Left ventricle myocardium superior (tissue), 1 donor: ENCODE measurements around the gene ANAPC4. TPM values are rescaled to one million over a fixed set of nuclear protein-coding genes. Genes with fewer than 3 reads are reported as not detected.

Experiments used
- ATAC-seq: fragments of 200-7000 bp; cut with Tn5 transposase; one replicate; pipeline ENCODE4 v1.9.1; 2020; ENCODE audit warnings: mild to moderate bottlenecking, moderate library complexity
- DNase-seq: peaks from one replicate; pipeline ENCODE4 v3.0.0-alpha.2; 2020
- intact Hi-C: fragments of 100-400 bp; cut with micrococcal nuclease; formaldehyde crosslinking; loops from one replicate; pipeline ENCODE4 v1.11.0; 2022
- total RNA-seq: library from RNA; stranded (reverse); fragmentation: NEBNext Ultra II Directional; extraction: Animal tissue kit (Norgen Biotek cat#: 25700); gene quantifications from one replicate; pipeline ENCODE4 v1.2.1, GENCODE V29; 2021
- donor health status: DM: no; HTN: yes; CAD: no; lungs with severe emphysema.

The ANAPC4 gene
- total RNA-seq, 1 donor from 2014 or later: 11.4 TPM

- intact Hi-C loops: no loop called here
These were observed 80.1 kb downstream of the ANAPC4 start for GRCh38 chr4:25457053-25457715.

GRCh38 chr4:25466966-25467697 is 90.1 kb downstream of the ANAPC4 start:
- intact Hi-C loops: no loop called here
- ATAC-seq: no peak
- no peak for DNase-seq

More at GRCh38 chr4:25457053-25457715, 80.1 kb downstream of the ANAPC4 start:
- ATAC-seq (no peak), DNase-seq (no peak)

- intact Hi-C loops: no loop called here
- ATAC-seq (no peak), DNase-seq (no peak)
These were observed 90.8 kb downstream of the ANAPC4 start for GRCh38 chr4:25467843-25468242.

Other genes starting within 250 kb of the ANAPC4 start
- gene SEPSECS, start 216.8 kb upstream of the ANAPC4 start, total RNA-seq: 5.2 TPM
- gene PI4K2B, start 143.2 kb upstream of the ANAPC4 start, total RNA-seq: 2.0 TPM
- gene ZCCHC4, start 64.5 kb upstream of the ANAPC4 start, total RNA-seq: 9.8 TPM